HG02970 (cell line): ENCODE measurements around the gene SLAIN2.
"Not testable (repeated sequence)": the region's sequence is repeated elsewhere in the genome, so short reads cannot be mapped to it uniquely, and the experiment has no call there.

Experiments used
- ATAC-seq: cut with Tn5 transposase; IDR thresholded peaks from one replicate; pipeline ENCODE4 v1.9.1; 2021; ENCODE audit warnings: mild to moderate bottlenecking, moderate library complexity, moderate number of reproducible peaks; ENCODE audit not compliant: unreplicated experiment, low FRiP score

Gene SLAIN2

DNA sequence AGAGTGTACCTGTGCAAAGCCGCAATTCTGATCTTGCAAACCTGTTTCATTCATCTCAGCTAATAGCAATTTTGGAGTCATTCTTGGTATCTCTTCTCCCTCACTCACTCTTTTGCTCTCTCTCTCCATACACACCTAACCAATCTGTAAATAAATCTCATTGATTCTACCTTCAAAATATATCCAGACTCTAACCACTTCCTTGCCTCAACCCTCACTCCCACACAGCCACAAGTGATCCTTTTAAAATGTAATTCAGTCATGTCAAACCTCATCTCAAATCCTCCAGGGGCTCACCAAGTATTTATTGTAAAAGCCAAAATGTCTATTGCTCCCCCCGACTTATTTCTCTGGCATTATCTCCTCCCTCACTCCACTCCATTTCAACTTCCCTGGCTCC is 90.1 kb downstream of the SLAIN2 start:
- no peak for ATAC-seq

DNA sequence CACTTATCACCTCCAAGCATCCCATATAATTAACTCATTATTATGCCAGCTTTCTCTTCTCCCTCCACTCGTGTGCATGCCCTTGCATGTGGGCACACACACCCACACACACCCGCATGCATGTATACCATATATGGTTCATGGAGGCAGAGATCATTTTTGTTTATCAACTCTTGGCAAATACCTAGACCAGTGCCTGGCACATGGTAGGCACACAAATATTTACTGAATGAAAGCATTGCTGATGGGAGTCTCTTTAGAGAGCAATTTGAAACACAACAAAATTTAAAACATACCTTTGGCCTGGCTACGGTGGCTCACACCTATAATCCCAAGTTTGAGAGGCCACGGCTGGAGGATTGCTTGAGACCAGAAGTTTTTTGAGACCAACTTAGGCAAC is 90.7 kb downstream of the SLAIN2 start:
- ATAC-seq: no peak

DNA sequence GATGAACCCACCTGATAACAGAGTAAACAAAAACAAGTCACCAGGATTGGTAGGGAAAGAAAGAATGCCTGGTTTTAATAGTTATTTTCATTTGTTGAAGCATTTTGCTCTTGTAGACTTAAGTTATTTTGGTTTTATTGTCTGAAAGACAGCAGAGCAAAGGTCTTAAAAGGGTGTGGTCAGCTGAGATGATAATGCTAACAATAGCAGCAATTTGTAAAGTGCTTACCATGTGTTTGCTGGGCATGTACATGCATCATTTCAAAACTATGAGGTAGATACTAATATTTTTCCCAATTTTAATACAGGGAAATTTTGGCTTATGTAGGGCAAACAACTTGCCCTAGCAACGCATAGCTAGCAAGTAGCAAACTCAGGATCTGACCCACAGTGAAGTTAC is 95.0 kb downstream of the SLAIN2 start:
- ATAC-seq: no peak

DNA sequence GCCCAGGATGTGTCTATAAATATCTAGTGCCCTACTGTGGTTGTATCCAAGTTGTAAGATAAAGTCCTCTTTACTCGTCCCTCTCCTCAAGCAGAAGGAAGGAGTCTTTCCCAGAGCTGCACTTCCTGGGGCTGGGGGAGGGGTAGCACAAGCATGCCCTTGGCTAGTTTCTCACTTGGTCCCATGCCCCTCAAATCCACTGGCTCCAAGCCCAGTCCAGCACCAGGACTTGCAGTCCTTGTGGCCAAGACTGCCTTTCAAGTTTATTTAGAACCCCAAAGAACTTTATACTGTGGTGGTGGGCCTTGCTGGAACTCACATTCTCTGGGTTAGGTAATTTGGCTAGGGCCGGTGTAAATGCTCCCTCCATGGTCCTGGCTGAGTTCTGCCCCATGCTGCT is 98.7 kb downstream of the SLAIN2 start:
- no peak for ATAC-seq

DNA sequence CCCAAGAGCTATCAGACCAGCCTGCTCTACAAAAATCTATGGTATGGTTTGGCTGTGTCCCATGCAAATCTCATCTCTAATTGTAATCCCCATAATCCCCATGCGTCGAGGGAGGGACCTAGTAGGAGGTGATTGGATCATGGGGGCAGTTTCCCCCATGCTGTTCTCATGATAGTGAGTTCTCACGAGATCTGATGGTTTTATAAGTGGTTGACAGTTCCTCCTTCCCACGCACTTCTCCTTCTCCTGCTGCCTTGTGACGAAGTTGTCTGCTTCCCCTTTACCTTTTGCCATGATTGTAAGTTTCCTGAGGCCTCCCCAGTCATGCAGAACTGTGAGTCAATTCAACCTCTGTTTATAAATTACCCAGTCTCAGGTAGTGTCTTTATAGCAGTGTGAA is 99.6 kb downstream of the SLAIN2 start:
- not testable (repeated sequence) for ATAC-seq

DNA sequence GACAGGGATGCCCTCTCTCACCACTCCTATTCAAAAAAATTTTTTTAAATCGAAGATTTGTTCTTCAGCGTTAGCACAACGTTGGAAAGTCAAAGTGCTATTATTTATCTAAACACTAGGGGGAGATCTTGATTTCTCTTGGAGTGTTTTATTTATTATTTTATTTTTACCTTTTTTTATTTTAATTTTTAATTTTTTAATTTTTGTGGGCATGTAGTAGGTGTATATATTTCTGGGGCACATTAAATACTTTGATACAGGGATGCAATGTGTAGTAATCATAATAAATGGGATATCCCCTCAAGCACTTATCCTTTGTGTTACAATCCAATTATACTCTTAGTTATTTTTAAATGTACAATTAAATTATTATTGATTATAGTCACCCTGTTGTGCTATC is 104.4 kb downstream of the SLAIN2 start:
- ATAC-seq: no peak

DNA sequence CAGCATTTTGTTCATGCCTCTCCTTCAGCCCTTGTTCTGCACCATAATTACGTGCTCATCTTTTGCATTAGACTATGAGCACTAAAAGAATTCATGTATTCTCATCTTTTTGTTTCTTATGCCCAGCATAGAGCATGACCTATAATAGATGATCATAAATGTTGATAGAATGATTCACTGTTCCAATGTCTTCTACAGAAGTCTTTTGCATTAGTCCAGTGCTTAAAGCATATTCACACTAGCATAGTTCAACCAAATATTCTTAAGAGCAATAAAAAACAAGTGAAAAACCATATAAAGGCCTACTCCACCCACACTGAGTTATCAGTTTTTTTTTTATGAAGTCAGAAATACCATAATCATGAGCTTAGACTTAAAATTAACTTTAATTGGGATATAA is 105.3 kb downstream of the SLAIN2 start:
- ATAC-seq: no peak

DNA sequence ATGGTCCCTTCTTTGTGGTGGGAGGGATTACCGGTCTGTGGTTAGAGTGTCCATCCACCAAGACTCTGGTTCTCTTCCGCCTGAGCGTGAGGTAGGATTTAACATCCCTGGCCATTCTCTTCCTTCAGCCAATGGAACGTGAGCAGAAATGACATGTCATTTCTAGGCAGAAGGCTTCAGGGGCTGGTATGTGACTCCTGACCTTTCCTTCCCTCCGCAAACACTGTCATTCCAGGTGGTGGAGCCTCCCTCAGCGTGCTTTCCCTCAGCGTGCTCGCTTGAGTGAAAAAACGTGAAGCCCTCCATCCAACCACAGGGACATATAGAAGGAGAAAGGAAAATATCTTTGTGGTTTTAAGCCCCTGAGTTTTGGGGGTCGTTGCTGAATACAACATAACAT is 107.8 kb downstream of the SLAIN2 start:
- ATAC-seq: no peak

DNA sequence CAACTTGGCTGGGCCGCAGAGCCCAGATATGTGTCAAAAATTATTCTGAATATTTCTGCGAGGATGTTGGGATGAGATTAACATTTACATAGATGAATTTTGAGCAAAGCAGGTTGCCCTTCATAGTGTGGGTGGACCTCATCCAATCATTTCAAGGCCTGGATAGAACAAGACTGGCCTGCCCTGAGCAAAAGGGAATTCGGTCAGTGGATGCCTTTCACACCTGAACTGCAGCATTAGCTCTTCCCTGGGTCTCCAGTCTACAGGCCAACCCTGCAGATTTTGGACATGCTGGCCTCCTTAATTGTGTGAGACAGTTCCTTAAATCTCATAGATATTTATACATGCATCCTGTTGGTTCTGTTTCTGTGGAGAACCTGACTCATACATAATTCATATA is 109.4 kb downstream of the SLAIN2 start:
- ATAC-seq: no peak

DNA sequence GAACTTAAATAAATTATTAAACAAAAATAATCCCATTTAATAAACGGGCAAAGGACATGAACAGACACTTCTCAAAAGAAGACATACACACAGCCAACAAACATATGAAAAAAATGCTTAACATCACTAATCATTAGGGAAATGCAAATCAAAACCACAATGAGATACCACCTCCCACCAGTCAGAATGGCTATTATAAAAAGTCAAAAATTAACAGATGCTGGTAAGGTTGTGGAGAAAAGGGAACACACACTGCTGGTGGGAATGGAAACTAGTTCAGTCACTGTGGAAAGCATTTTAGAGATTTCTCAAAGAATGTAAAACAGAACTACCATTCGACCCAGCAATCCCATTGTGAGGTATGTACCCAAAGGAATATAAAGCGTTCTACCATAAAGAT is 110.3 kb downstream of the SLAIN2 start:
- ATAC-seq: not testable (repeated sequence)

DNA sequence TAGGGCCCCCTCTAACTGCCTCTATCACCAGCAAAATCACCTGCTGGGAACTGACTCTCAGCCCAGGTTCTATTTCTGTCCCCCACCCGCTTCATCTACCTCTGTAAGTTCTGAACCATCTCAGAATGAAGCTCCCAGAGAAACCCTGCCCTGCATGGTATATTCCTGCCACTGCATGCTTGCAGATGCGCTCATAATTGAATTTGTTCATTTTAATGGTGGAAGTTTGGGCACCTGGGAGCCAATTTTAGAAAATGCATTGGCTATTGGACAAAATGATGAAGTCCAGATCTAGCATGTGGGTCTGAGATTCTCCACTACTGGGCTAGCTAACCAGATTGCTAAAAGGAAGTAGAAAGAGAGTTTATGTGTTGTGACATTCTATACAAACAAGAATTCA is 113.3 kb downstream of the SLAIN2 start:
- ATAC-seq: no peak

DNA sequence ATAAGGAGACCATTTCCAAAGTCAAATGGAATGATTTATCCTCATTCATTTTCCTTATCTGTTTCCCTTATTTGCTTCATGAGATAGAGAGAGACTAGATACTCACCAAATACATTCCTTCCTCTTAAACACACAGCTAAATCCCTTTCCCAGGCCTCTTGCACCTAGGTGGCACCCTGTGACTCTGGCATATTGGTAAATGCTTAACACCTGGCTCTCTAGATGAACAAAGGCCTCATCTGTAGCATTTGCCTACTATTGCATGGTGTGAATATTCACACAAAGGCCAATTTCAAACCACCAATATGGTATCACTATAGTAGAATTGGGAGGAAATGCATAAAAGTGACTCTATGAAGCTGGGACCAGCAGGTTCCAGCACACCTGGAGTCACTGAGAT is 119.7 kb downstream of the SLAIN2 start:
- no peak for ATAC-seq

DNA sequence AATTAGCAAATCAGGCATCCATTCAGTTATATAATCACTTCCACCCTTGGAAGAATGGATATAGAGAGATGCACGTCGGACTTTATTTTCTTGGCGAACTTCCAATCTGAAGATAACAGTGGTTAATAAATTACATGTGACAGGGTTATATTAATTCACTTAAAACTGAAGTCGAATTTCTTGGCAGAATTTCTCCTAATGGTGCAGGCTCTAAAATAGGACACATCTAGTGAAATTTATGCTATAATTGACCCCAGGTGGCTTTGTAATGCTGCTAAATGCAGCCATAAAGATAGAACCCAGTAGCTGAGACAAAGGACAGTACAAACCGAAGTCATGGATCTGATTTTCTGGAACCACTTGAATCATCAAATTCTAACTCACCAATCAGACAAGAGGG is 121.0 kb downstream of the SLAIN2 start:
- no peak for ATAC-seq

DNA sequence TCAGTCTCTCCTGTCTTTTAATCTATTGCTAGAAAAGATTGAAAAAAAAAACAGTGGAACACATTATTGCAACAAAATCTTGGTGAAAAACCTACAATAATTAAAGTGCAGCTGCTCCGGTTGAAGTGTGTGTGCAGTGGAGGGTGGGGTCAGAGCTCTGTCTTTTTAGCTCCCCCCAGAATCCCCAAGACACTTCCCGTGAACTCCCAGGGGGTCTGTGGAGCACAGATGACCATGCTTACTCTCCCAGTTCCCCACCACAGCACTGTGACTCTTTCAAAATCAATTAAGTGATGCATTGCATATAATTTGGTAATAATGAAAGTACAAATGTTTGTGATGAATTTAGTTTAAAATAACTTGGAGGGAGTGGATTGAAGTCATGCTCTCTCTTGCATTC is 126.1 kb downstream of the SLAIN2 start:
- ATAC-seq: no peak

DNA sequence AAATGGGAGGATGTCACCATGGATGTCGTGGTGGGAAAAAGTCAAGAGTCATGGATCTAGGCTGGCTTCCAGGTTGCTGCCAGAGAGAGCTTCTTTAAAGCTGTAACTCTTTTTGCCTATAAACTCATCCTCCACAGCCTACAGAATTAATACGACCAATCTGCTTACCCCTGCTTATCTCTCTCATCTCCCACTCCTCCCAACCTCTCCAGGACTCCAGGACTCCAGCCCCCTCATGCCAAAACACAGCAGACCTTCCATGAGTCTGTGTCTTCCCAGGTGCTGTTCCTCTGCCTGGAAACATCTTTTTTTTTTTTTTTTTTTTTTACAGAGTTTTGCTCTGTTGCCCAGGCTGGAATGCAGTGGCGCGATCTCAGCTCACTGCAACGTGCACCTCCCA is 126.6 kb downstream of the SLAIN2 start:
- no peak for ATAC-seq

DNA sequence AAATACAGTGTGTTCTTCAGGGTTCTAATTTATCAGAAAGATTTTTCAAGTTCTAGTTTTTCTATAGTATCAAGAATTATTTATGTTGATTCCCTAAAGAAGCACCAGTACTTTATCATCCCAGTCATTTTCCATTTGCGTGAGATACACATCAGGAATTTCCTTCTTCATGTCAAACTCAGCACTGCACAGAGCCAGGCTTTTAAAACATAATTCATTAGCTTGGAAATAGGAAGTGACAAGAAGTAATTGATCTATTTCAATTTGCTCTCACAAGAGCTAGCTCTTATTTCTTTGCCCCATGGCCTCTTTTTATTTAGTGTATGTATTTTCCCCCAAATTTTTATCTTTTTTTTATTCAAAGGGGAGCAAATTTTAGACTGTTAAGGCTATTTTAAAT is 128.8 kb downstream of the SLAIN2 start:
- ATAC-seq: no peak

DNA sequence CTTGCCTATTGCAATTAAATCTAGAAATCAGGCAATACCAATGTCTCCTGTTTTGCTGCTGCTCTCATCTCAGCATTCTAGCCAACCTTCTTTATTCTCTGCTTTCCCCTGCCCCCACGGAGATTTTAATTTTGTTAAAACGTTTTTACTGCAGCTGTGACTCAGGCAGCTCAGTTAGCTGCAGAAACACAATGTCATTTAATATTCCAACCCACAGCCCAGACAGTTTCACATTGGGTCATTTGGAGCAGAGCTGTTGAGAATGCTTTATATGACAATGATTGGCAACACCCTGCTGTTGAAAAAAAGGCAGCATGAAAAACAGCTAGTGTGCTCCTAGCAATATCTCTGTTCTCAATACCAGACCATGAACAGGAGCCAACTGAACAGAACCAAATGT is 129.2 kb downstream of the SLAIN2 start:
- ATAC-seq: no peak

DNA sequence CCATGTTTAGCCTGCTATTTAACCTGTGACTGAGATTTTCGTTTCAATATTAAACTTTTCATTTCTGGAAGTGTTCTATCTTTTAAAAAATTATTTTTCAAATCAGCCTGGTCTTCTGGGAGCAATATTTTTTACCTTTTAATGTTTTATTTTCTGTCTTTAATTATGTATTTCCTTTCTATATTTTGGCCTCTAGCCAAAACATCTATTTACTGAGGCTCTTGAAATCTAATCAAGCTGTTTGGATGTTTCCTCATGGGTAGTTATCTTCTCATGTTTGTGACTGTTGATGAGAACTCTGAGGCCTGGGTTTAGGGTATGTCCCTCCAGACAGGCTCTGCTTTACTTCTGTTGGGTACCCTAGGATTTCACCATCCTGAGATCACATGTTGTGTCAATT is 131.5 kb downstream of the SLAIN2 start:
- no peak for ATAC-seq

DNA sequence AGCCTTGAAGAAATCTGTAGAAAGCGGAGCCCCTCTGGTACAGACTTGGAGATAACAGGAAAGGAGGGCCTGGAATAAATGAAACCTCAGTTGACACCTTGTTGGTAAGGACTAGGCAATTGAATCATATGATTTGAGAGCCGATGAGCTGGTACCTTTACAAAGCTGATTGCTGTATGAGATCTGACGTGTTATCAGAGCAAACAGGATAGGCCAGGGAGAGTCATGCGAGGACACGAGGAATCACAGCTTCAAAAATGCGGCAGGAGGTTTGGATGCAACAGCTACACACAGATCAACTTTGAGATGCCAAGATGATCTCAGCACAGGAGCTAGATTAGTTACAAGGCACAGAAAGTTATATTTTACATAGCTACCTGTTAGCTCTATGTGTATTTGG is 134.4 kb downstream of the SLAIN2 start:
- ATAC-seq: no peak
